NCI-H2196 treated with DMSO at 0.1 percent for 48 hours (cell line): ENCODE data around the gene MAPK8IP3.
"Not testable (repeated sequence)": the region's sequence is repeated elsewhere in the genome, so short reads cannot be mapped to it uniquely, and the experiment has no call there.

ENCODE experiments used
- DNase-seq: peaks from one replicate; lab custom pipeline; 2025; ENCODE audit not compliant: unreplicated experiment; lab: John Stamatoyannopoulos, UW

The MAPK8IP3 gene

DNA sequence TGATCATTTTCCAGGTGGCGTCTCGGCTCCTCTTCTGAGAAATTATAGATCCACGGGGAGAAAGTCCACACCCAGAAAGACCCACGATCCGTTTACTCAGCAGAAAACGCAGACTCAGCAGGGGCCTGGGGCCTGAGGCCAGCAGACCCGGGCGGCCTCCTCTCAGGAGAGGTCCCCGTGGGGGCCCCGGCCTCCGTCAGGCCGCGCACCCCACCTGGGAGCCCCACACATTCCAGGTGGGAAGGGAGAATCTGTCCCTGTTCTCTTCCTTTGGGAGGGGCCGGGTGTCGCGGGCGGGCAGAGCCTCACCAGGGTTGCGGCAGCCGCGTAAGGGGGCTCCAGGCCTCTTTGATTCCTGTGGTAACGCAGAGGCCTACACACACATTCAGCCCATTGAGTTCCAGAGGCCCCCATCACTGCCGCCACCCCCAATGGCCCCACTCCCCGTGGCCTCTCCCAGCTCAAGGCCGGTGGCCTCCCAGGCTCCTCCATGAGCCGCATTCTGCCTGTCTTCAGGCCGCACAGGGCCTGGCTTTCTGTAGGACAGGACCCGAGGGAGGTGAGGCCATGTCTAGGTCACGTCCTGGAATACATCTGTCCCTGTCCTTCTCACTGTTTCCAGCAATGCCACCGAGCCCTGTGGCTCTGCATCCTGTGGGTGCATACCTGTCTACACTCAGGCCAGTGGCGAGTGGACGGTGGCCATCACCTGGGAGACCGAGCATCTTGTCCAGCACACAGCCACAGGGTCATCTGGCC, 89.1 kb downstream of the MAPK8IP3 start:
- DNase-seq = no peak

DNA sequence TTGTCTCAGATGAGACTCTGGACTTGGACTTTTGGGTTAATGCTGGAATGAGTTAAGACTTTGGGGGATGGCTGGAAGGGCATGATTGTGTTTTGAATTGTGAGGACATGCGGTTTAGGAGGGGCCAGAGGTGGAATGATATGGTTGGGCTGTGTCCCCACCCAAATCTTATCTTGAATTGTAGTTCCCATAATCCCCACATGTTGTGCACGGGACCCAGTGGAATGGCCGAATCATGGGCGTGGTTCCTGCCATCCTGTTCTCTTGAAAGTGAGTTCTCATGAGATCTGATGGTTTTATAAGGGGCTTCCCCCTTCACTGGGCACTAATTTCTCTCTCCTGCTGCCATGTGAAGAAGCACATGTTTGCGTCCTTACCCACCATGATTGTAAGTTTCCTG, 93.3 kb downstream of the MAPK8IP3 start:
- not testable (repeated sequence) for DNase-seq

DNA sequence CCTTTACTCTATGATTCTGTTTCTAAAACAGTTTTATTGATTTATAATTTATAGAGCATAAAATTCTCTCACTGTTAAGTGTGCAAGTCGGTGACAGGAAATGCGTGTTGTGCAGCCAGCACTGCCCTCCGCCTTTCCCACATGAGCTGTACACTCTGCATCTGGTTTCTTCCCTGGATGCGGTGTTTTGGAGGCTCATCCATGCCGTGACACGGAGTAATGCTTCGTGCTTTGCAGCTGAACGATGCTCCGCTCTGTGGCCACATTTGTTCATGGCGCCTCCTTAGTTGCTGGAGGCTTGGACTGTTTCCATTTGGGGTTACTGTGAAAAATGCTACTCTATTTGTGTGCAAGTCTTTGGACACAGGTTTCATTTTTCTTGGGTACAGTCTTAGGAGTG, 94.7 kb downstream of the MAPK8IP3 start:
- DNase-seq = no peak

DNA sequence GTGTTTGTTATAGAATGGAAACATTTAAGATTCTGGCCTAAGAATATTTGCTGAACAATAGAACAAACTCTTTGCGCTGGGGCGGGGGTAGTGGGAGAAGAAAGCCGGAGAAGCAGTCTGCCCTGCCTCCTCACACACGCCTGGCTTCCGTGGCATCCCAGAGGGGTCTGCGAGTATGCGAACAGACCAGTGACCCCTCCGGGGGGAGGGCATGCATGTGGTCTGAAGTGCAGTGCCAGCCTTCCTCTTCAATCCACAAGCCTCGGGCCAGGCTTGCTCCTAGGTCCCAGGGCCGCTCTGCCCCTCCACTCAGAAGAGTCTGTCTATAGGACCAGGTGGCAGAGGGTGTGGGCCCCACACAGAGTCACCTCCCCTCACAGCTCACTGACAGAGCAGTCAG, 101.6 kb downstream of the MAPK8IP3 start:
- no peak for DNase-seq

DNA sequence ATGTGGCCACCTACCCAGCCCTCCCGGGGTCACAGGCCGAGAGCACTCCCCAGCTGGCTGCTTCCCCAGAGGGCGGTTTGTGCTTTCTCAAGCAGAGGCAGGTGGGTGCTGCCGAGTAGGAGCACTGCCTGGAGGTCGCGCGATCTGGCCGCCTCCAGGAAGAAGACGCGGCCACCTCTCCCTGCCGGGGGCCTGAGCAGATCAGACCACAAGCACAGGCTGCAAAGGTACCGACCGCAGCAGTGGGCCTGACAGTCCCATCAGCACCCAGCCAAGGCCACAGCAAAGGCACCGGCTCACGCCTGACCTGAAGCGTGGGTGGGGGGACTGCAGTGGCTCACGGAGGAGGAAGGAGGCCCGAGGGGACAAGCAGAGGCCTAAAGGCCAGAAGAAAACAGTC, 102.7 kb downstream of the MAPK8IP3 start:
- no peak for DNase-seq

DNA sequence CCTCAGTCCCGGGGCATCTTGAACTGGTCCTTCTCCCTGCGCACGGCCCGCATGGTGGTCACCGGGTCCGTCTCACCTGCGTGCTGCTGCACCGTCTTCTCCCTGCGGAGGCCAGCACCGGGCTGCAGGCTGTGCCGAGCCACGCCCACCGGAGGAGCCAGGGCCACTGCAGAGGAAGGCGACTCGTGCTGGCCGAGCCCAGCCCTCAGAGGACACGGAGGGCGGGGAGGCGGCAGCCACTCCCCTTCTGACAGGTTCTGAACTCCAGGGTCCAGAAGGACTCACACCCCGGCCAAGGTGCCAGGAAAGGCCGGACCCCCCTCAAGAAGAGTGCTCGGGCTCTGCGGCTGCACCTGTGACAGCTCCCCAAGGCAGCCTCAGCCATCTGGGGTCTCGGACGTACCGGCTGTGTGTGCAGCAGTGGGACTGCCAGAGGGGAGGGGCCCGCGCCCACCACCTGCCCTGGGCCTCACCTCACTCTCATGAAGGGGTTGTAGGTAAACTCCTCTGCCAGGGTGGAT, 103.3 kb downstream of the MAPK8IP3 start:
- no peak for DNase-seq

DNA sequence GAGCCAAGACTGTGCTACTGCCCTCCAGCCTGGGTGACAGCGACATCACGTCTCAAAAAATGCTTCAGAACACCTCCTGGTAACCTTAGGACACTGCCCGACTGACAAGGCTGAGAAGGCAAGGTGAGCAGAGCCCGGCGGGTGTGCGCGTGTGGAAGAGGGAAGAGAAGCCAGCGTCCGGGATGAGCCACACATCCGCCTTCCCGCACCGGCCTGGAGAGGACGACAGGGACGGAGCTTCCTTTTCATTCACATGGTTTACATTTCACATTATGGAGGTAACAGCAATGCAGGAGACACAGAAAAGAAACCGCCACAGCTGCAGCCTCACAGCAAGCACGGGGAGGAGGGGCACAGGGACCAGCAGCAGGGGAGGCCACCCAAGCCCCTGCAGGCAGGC, 104.1 kb downstream of the MAPK8IP3 start:
- DNase-seq = no peak

DNA sequence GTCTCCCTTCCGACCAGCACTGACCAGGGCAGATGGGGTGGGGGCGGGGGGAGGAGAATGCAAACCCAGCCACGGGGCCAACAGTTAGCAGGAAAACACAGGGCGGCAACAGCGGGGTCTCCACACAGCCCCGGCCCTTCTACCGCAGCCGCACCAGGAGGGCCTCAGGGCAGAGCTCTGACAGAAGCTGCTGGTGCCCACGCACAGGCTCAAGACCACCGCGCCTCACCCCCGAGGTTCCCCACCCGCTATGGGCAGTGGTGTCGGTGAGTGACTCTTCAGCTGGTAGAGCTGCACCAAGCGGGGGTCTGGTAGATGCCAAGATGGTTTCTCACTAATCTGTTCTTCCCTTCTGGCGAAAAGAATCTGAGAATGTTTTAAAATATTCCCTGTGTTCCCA, 104.5 kb downstream of the MAPK8IP3 start:
- no peak for DNase-seq

DNA sequence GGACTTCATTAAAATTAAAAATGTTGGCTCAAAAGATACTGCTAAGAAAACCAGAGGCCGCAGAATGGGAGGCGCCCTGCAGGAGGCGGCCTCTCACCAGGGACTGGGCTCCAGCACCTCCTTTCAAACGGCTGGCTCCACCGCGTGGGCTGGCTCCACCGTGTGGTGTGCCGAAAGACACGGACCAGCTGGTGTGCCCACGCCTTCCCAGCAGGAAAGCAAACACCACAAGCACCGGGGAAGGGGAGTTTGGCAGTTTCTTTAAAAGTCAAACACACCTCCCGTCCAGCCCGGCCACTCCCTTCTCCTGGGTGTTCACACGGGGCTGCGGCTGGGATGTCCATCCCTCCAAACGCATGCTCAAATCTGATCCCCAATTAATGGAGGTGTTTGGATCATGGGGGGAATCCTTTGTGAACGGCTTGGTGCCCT, 106.8 kb downstream of the MAPK8IP3 start:
- peak; percentile 58 for DNase-seq

DNA sequence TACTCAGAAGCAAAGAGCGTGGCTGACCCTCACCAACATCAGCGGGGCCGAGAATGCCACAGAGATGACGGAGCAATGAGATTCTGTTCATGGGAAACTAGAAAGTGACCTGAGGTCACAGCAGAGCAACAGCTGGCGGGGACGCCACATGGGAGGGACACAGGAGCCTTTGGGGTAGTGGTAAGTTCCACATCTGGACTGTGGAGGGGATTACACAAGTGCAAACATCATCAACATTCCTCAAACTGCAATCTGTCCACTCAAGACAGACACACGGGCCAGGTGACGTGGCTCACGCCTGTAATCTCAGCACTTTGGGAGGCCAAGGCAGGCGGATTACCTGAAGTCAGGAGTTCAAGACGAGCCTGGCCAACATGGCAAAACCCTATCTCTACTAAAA, 109.5 kb downstream of the MAPK8IP3 start:
- no peak for DNase-seq

DNA sequence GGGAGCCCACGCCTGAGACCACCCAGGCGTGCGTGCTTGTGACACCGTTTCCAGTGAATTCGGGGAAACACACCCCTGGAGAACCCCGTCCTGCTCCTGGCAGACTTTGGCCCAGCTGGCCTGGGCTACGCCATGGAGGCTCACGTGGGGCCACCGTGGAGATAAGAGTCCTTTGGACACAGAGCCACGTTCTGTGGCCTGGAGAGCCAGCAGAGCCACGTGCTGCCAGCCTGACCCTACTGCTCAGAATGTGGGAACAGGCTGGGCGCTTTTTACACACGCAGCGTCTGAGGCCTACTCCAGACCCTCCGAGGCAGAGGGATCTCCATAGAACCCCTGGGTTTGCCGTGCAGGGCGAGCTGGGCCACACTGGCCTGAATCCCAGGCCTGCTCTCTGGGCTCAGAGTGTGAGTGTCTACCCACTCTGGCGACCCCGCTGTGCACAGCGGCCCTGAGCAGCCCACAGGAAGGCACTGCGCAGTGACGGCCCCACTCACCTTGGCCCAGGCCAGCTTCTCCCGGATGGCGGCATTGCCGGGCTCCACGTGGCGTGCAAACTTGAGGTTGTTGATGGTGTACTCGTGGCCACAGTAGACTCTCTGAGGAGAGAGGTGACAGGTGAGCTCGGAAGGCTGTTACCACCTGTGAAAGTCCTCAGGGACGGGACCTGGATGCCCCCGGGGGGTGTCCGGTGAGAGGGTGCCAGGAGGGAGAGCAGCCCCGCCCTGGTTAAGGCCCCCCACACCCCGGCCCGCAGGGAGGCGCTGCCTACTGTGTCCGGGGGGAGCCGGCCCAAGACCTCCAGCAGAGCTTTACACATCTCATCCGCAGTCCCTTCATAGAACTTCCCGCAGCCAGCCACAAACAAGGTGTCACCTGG, 110.6 kb downstream of the MAPK8IP3 start:
- no peak for DNase-seq

DNA sequence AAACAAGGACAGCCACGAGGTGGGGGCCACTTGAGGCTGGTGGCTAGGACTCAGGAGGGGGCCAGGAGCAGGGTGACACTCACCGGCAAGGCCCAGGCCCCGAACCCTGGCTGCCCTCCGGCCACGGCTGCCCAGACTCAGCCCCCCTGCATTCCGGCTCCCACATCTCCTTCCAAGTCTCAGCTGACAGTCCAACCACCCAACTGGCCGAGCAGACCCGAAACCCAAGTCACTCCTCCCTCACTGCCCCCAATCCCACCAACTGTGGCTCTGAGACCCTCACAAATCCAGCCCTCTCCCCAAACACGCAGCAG, 111.2 kb downstream of the MAPK8IP3 start:
- DNase-seq = no peak

DNA sequence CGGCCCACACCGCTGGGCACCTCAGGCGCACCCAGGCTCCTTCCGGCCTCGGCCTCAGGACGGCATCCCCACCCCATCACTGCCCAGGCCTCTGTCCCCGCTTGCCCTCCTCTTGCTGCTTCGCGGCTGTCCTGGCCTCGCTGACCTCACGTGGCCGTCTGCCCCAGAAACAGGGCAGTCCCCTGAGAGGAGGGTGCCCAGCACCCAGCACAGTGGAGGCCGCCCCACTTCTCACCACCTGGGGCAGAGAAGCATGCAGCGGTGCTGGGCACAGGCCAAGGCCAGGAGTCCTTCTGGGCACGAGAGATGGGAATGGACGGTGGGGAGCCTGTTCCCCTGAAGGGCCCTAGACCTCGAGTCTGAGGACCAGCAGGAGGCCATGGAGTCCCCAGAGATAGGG, 111.7 kb downstream of the MAPK8IP3 start:
- DNase-seq = no peak

DNA sequence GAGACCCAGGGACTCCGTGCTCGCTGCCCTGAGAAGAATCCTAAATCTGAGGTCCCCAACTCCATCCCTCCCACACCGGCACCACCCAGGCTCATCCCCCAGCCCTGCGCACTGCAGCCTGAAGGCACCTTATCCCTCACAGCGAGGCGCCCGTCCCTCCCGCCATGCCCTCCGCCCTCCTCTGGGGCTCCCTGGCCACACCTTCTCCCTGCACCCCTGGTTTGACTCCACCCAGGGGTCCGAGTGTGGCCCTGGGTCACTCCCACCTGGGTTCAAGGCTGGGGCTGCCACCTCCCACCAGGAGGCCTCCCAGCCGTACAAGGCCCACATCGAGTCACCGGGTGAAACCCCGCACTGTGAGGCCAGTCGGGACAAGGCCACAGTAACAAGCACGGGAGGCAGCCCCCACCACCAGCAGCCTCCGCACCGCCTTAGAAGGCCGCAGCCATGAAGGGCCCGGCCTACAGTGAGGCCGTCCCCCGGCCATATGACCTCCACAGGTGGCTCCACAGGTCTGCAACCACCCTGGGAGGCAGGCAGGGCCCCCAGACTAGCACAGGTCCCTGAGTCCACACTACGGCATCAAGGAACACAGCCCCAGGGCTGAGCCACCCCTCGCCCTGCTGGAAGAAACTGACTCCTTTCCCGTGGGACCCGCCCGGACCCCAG, 112.3 kb downstream of the MAPK8IP3 start:
- DNase-seq = no peak

DNA sequence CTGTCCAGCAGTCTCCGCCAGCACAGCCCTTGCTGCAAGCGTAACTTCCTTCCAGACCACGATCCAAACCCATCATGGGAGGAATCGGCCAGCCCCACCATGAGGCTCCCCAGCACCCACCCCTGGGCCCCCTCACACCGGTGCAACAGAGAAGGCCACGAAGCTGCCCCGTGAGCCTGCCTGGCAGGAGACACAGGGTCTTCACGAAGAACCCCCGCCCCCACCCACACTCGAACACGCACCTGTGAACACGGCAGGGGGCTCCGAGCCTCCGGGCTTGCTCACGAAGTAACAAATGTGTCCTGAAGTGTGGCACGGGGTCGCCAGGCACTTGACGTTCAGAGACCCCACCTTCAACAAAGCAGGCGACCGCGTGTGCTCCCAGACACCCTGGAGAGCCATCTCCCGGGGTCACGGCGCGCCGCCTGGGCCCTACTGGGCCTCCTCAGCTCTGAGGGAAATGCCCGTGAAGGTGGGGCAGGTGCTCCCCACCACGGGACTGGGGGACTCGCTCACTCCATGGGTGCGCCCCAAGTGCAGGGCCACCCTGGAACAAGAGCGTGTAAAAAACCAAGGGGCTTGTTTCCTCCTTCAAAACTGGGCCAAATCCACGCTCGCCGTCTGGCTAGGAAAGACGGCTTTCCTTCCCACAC, 113.0 kb downstream of the MAPK8IP3 start:
- DNase-seq = no peak

DNA sequence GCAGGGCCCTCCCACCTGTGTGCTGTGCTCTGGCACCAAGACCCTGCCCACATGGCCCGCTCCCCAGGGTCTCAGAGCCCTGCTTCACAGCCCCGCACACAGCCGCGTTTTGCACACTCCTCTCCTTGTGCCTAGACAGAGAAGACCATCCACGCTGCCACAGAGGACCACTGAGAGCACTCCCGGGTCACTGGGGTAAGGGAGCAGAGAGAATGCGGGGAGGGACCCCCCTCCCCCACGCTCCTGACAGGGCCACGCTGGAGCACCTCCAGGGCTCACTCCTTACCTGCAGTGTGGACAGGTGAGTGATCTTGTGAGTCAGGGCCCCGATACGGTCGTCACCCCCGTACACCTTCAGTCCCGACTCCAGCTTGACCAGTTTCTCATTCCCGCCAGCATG, 113.6 kb downstream of the MAPK8IP3 start:
- DNase-seq = no peak
